ENCODE results near the gene ATXN8OS.

Gene ATXN8OS

DNA sequence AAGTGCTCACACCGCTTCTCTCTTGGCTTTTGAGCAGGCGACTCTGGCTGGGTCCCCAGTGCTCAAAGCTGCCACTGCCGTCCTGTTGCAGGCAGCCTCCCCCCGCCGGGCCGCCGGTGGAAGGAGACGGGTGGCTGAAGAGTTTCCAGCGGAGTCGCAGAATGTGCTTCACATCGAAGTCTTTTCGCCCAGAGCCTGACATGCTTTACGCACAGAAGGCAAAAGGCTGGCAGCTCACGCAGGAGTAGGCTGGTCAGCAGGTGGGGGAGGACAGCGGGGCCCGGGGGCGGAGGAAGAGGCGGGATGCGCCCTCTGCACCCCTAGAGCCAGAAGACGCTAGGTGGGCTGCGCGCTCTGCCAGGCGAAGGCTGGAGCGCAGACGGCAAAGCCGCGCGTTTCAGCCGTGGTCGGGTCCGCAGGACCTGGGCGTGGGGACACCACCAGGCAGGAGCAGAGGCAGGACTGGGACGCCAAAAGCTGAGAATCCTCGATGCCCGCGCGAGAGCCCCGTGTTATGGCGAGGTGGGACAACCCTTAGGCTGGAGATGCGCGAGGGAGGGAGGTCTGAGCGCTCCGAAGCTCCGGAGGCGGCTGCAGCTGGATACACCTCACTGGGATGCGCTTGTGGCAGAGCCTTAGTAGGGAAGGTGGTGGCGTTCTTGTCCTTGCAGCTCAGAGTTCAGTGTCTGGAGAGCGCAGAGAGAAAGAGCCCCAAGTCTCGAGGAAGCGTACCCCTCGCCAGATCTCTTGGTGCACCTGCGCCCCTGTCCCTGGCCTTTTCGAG is at the start of gene ATXN8OS:
Gene ATXN8OS (plus strand): TSS at position 329 of the 784 bp plus-strand sequence.
- DNase-seq (ENCODE audit: low read depth, low spot score), result peak; percentile 29
- in situ Hi-C loops (cut with HindIII; ENCODE audit: low sequenced_read_pairs), result no loop called here
- peak within 1 kb of the TSS; percentile 26 for H3K4me3 ChIP-seq (ENCODE audit: low read depth, low read length)
- TF ChIP-seq, protein P1, sequence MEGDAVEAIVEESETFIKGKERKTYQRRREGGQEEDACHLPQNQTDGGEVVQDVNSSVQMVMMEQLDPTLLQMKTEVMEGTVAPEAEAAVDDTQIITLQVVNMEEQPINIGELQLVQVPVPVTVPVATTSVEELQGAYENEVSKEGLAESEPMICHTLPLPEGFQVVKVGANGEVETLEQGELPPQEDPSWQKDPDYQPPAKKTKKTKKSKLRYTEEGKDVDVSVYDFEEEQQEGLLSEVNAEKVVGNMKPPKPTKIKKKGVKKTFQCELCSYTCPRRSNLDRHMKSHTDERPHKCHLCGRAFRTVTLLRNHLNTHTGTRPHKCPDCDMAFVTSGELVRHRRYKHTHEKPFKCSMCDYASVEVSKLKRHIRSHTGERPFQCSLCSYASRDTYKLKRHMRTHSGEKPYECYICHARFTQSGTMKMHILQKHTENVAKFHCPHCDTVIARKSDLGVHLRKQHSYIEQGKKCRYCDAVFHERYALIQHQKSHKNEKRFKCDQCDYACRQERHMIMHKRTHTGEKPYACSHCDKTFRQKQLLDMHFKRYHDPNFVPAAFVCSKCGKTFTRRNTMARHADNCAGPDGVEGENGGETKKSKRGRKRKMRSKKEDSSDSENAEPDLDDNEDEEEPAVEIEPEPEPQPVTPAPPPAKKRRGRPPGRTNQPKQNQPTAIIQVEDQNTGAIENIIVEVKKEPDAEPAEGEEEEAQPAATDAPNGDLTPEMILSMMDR (IDR thresholded peaks at IDR 0.05; ENCODE audit: low read depth, low read length), result no peak

DNA sequence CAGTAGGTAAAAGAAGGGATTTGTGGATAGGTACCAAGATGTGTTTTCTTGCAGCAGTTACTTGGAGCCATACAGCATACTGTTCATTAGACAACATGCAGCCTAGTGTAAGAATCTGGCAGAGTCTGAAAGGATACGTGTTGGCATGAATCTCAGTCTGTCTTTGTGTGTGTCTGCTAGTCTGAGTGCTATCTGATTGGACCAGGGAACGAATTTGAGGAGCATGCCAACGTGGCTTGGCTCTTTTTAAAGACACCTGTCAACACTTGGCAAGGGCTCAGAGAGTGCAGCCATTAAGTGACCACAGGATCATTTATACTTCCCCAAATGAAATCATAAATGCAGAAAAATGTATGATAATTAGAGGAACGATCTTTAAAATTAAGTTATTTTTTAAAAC is 27.6 kb upstream of the ATXN8OS start:
- DNase-seq (ENCODE audit: low read depth, low spot score), result no peak
- in situ Hi-C loops (cut with HindIII; ENCODE audit: low sequenced_read_pairs), result no loop called here
- no peak overlapping the region for H3K4me3 ChIP-seq (ENCODE audit: low read depth, low read length)
- TF ChIP-seq, protein P1 (IDR thresholded peaks at IDR 0.05; ENCODE audit: low read depth, low read length), result no peak

DNA sequence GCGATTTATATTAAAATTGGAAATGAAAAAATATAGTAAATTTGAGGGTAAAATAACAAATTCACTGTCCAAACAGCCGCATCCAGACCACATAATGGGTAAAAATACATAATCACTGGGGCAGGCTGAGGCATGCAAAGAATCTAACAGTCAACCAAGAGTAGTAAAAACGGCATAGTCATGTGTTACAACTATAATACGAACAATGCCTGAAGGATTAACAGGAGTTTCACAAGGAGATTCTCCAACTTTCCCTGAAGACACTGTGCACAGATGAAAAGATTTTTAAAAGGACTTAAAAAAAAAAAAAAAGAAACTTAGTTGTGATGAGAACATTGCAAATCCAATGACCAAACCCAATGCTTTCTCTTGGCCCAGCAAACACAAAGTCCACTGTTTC is 20.4 kb upstream of the ATXN8OS start:
- no peak overlapping the region for H3K4me3 ChIP-seq (ENCODE audit: low read depth, low read length)
- TF ChIP-seq, protein P1 (IDR thresholded peaks at IDR 0.05; ENCODE audit: low read depth, low read length), result no peak
- DNase-seq (ENCODE audit: low read depth, low spot score), result no peak
- in situ Hi-C loops (cut with HindIII; ENCODE audit: low sequenced_read_pairs), result no loop called here

DNA sequence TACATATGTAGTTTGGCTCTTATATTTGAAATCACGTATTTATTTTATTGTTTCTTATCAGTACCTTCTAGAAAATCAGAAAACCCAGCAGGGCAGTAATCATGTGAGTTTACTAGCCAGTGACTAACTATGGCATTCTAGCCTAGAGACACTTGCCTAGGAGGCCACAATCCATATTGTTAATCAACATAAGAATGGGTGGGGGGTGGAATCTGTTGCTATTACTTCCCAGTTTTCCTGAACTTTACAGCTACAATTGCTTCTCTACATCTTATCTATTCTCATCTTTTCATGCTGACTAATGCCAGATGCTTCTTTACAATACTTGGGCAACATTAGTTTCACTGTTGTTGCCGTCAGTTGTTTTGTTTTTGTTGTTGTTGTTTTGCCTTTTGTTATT is 18.7 kb upstream of the ATXN8OS start:
- in situ Hi-C loops (cut with HindIII; ENCODE audit: low sequenced_read_pairs), result no loop called here
- no peak for DNase-seq (ENCODE audit: low read depth, low spot score)
- TF ChIP-seq, protein P1 (IDR thresholded peaks at IDR 0.05; ENCODE audit: low read depth, low read length), result no peak
- no peak overlapping the region for H3K4me3 ChIP-seq (ENCODE audit: low read depth, low read length)

DNA sequence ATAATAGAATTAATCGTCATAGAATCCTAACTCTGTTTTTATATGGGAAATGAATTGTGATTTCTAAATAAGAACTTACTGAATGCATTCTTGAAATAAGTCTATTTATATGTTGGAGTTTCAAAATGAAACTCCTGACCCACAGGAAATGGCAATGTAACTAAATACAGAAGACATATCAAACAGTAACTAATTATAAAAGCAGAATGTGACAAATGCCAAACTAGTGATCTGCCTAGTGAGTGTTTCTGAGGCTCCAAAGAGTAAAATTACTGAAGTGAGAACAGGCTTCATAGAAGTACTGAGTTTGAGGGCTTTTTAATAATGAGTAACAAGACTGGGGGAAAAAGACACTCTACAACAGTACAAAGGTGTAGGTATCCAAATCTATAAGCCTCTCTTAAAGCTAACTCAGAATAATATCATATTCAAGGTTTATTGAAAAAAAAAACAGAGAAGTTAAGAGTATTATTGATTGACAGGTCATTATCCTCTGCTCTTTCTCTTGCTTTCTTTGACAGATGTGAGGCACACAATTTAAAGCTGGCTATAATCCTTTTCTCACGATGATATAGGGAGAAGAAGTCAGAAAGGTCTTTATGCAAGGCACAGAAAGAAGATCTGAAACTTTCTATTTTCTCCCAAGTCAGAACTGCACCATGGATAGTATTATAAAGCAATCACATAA is 17.4 kb upstream of the ATXN8OS start:
- TF ChIP-seq, protein P1 (IDR thresholded peaks at IDR 0.05; ENCODE audit: low read depth, low read length), result no peak
- in situ Hi-C loops (cut with HindIII; ENCODE audit: low sequenced_read_pairs), result no loop called here
- no peak overlapping the region for H3K4me3 ChIP-seq (ENCODE audit: low read depth, low read length)
- no peak for DNase-seq (ENCODE audit: low read depth, low spot score)

DNA sequence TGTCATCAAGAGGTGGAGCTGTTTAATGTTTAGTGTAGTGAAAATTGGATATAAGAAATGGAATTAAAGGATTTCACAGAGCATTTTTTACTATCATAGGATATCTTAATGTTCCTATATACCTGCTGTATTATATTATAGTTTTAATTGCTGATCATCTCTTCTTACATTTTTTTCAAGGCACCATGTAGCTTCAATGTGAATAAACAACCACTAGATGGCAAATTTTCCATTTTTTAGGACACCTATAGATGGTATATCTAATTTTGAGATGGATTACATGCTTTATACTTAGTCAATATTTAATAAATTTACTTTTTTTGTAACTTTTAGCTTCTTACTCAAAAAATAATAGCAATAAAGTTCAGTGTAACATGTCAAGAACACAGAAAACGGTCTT is 9.0 kb upstream of the ATXN8OS start:
- H3K4me3 ChIP-seq (ENCODE audit: low read depth, low read length), result no peak overlapping the region
- TF ChIP-seq, protein P1 (IDR thresholded peaks at IDR 0.05; ENCODE audit: low read depth, low read length), result peak; percentile 47
- DNase-seq (ENCODE audit: low read depth, low spot score), result peak; percentile 23
- in situ Hi-C loops (cut with HindIII; ENCODE audit: low sequenced_read_pairs), result no loop called here
